Neuron (in vitro differentiated cells): ENCODE data around the gene PGA5.
"Not testable (repeated sequence)": the region's sequence is repeated elsewhere in the genome, so short reads cannot be mapped to it uniquely, and the experiment has no call there.

Experiments used
- H2AFZ ChIP-seq: one replicate; pipeline ENCODE4 v1.6.1; 2013; ENCODE audit warnings: low read depth, mild to moderate bottlenecking, inconsistent platforms, low read length, moderate library complexity
- H3K27me3 ChIP-seq: one replicate; pipeline ENCODE4 v1.6.1; 2013; ENCODE audit warnings: low read length; ENCODE audit not compliant: insufficient read depth
- H3K36me3 ChIP-seq: one replicate; pipeline ENCODE4 v1.6.1; 2013; ENCODE audit warnings: low read length; ENCODE audit not compliant: insufficient read depth
- H3K4me1 ChIP-seq: one replicate; pipeline ENCODE4 v1.6.1; 2013; ENCODE audit warnings: low read length; ENCODE audit not compliant: insufficient read depth
- H3K4me3 ChIP-seq: 2 replicates; pipeline ENCODE4 v1.5.1; 2013; ENCODE audit warnings: mild to moderate bottlenecking, low read length, moderate library complexity
- H3K9me3 ChIP-seq: one replicate; pipeline ENCODE4 v1.6.1; 2013; ENCODE audit warnings: low read length

Gene PGA5

DNA sequence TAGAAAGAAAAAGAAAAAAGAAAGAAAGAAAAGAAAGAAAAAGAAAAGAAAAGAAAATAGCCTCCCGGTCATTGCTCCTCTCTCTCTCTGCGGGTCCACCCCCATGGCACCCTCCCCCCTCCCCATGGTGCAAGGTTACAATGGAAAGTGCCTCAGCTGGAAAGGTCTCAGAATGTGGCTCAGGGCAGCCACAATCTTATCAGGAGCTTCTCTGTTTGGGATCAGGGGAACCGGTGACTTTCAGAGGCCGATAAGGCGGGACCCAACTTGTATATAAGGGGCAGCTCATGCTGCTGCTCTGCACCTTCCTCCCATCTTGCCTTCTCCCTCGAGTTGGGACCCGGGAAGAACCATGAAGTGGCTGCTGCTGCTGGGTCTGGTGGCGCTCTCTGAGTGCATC, at the start of gene PGA5:
Gene PGA5 (plus strand): TSS at position 301 of the 400 bp plus-strand sequence. CDS start 52 bp downstream, at position 353.
- not testable (repeated sequence) for H2AFZ ChIP-seq, H3K4me1 ChIP-seq, H3K4me3 ChIP-seq, H3K27me3 ChIP-seq, H3K36me3 ChIP-seq, H3K9me3 ChIP-seq

DNA sequence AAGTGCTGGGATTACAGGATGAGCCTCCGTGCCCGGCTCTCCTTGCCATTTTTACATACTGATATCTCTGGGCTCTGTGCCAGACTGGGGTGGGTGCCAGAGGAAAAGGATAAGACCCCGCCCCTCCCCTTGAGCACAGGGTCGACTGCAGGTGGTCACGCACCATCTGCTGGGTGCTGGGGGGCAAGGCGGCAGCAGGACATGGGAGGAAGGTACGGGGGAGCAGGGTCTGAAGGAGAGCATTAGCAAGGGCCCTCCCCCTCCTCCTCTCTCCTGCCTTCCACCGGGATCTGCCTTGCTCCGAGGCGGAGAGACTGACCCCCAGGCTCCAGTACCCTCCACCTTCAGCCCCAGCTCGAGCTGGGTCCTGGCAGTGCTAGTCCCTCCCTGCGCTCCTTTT, 47.4 kb upstream of the PGA5 start:
- no peaks in the 10 kb centered on the region for H3K9me3 ChIP-seq
- no peaks in the 10 kb centered on the region for H3K36me3 ChIP-seq
- H2AFZ ChIP-seq, result no peak overlapping the region
- H3K4me3 ChIP-seq, result no peak overlapping the region
- H3K4me1 ChIP-seq, result no peaks in the 10 kb centered on the region
- peaks cover 4% of the 10 kb centered on the region for H3K27me3 ChIP-seq

DNA sequence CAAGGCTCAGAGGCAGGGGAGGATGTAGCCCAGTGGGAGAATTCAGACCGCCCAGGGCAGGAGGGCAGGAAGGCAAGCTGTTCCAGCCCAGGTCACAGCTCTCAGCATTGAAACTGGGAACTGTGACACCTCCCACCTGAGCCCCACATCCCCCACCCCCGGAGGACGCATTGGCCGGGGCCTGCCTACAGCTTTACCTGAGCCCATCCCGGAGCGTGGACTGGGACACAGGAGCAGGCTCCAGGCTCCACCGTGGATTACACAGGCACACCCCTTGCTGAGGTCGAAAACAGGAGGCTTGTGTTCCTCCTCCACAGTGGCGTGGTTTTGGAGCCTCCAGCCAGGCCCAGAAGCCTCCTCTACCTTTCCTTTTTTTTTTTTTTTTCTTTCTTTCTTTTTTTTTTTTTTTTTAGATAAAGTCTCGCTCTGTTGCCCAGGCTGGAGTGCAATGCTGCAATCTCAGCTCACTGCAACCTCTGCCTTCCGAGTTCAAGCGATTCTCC, 46.8 kb upstream of the PGA5 start:
- H3K4me3 ChIP-seq, result no peak overlapping the region
- no peaks in the 10 kb centered on the region for H3K36me3 ChIP-seq
- H3K4me1 ChIP-seq, result no peaks in the 10 kb centered on the region
- peaks cover 4% of the 10 kb centered on the region for H3K27me3 ChIP-seq
- H2AFZ ChIP-seq, result no peak overlapping the region
- no peaks in the 10 kb centered on the region for H3K9me3 ChIP-seq

DNA sequence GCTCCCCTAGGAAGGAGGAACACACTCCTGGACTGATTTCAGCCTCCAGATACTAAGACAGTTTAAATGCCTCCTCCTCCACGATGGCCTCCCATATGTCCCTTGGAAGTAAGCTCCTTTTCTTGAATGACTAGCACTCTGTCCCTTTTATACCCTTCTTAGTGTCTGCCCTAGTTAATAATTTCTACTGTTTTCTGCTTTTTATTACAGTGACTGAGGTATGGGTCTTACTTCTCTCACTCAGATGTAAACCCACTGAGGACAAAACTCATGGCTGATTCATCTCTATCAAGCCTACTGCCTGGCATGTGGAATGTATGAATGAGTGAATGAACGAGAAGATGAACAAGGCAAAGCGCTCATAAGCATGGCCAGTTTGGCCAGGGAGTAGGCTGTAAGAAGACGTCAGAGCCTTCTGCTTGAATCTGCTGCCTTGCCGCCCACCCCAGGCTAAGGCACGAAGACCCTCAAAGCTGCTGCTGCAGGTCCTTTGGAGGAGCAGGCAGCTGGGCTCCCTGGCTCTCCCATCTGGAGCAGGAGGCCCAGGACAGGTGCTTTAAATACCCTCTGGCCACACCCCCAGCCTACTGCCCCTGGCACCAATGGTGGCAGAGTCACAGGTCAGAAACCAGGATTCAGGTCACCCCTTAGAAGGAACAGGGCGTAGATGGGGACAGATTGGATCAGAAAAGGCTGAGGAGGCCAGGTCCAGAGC, 45.8 kb upstream of the PGA5 start:
- Histone ChIP-seq H3K4me3 (no peak overlapping the region), H3K4me1 (no peaks in the 10 kb centered on the region), H3K9me3 (no peaks in the 10 kb centered on the region), H2AFZ (no peak overlapping the region), H3K36me3 (no peaks in the 10 kb centered on the region), H3K27me3 (peaks cover 4% of the 10 kb centered on the region)

DNA sequence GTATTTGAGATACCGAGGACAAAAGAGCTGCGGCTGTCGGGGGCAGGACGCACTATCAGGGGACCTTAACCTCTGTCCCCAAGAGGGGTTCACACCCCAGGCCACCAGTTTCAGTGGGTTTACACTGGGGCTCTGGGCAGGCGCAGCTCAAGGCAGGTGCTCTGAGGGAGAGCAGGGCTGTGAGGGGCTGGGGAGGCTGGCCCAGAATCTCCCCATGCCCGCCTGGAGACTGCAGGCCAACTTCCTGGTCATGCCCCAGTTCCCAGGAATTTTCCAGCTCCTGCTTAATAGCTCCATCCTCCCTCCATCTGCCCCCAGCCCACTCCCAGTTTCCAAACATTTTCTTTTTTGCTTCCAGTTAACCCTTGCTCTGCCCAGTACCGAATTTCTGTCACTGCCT, 45.3 kb upstream of the PGA5 start:
- peaks cover 4% of the 10 kb centered on the region for H3K27me3 ChIP-seq
- H3K4me3 ChIP-seq, result no peak overlapping the region
- no peaks in the 10 kb centered on the region for H3K9me3 ChIP-seq
- H2AFZ ChIP-seq, result no peak overlapping the region
- H3K4me1 ChIP-seq, result no peaks in the 10 kb centered on the region
- H3K36me3 ChIP-seq, result no peaks in the 10 kb centered on the region

DNA sequence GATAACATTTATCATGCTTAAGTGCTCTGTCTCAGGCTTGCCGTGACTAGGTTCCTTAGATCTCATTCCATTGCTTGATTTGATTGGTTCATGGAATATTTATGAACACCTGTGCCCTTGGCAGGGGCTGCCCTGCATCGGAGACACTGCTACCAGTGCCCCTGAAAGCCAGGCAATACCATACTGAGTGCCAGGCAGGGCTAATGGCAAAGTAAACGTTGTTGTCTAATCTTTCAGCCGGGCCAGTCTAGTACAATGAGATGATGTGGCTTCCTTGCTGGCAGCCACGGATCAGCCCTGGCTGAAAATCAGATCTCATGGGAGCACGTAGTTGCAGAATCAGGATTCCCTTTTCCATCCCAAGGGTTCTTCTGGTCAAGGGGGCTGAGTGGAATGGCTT, 42.6 kb upstream of the PGA5 start:
- Histone ChIP-seq H3K27me3 (peaks cover 4% of the 10 kb centered on the region), H3K4me1 (no peaks in the 10 kb centered on the region), H3K9me3 (no peaks in the 10 kb centered on the region), H2AFZ (no peak overlapping the region), H3K36me3 (no peaks in the 10 kb centered on the region), H3K4me3 (no peak overlapping the region)

DNA sequence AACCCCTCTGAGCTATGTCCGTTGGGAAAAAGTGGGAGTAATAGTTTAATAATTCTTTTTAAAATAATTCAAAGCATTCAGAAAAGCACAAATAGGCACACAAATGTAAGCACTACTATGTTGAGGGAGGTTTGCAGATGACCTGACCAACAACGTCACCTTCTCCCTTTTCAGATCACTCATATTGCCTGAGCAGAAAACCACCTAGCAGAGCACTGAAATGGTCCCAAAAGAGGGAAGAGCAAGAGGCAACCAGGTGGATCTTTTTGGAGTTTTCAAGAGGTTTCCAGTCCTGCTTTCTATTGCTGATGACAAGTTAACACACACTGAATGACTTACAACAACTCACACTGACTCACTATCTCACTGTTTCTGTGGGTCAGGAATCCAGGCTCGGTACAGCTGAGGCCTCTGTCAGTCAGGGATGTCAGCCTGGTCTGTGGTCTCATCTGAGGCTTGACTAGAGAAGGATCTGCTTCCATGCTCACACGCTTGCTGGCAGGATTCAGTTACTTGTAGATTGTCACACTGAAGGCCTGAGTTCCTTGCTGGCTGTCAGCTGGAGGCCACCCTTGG, 41.9 kb upstream of the PGA5 start:
- H3K4me3 ChIP-seq, result no peak overlapping the region
- no peaks in the 10 kb centered on the region for H3K9me3 ChIP-seq
- H2AFZ ChIP-seq, result no peak overlapping the region
- H3K4me1 ChIP-seq, result no peaks in the 10 kb centered on the region
- peaks cover 4% of the 10 kb centered on the region for H3K27me3 ChIP-seq
- no peaks in the 10 kb centered on the region for H3K36me3 ChIP-seq

DNA sequence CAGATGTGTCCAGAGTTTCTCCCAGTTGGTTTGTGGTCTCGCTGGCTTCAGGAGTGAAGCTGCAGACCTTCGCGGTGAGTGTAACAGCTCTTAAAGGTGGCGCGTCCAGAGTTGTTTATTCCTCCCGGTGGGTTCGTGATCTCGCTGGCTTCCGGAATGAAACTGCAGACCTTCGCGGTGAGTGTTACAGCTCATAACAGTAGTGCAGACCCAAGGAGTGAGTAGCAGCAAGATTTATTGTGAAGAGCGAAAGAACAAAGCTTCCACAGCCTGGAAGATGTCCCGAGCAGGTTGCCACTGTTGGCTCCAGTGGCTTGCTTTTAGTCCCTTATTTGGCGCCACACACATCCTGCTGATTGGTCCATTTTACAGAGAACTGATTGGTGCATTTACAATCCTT, 39.5 kb upstream of the PGA5 start:
- Histone ChIP-seq H3K36me3 (no peaks in the 10 kb centered on the region), H3K9me3 (no peaks in the 10 kb centered on the region), H3K4me3 (no peak overlapping the region), H3K4me1 (peaks cover 5% of the 10 kb centered on the region), H2AFZ (no peak overlapping the region), H3K27me3 (no peaks in the 10 kb centered on the region)

DNA sequence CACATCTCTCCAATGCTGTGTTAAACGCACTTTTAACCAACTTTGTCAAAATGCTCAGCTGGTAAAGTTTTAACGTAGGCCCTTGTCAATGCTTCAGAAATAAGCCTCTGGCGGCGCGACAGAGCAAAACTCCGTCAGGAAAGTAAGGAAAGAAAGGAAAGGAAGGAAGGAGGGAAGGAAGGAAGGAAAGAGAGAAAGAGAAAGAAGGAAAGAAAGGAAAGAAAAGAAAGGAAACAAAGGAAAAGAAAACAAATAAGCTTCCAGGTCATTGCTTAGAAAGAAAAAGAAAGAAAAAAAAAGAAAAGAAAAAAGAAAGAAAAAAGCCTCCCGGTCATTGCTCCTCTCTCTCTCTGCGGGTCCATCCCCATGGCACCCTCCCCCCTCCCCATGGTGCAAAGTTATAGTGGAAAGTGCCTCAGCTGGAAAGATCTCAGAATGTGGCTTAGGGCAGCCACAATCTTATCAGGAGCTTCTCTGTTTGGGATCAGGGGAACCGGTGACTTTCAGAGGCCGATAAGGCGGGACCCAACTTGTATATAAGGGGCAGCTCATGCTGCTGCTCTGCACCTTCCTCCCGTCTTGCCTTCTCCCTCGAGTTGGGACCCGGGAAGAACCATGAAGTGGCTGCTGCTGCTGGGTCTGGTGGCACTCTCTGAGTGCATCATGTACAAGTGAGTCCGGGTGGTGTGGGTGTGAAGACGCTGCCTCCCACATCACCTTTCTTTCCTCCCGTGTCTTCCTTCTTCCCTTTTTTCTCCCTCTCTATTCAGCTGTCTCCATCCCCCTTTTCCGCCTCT, 37.8 kb upstream of the PGA5 start, which contains the start of gene PGA3:
Gene PGA3 (plus strand): TSS at position 566 of the 797 bp plus-strand sequence. CDS start 50 bp downstream, at position 616.
- not testable (repeated sequence) for H3K27me3 ChIP-seq, H3K36me3 ChIP-seq, H3K9me3 ChIP-seq, H3K4me3 ChIP-seq, H3K4me1 ChIP-seq, H2AFZ ChIP-seq

DNA sequence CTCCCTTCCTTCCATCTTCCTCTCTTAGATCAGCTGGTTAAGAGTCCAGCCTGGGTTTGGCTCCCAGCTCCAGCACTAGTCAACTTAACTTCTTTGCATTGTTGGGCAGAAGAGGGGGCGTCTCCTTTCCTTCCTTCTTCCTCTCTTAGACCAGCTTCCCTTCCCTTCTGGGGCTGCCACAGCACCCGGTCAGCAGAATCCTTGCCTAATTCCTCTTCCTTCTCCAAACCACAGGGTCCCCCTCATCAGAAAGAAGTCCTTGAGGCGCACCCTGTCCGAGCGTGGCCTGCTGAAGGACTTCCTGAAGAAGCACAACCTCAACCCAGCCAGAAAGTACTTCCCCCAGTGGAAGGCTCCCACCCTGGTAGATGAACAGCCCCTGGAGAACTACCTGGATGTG, 37.1 kb upstream of the PGA5 start:
- H3K36me3 ChIP-seq, H3K4me3 ChIP-seq, H2AFZ ChIP-seq, H3K27me3 ChIP-seq, H3K4me1 ChIP-seq, H3K9me3 ChIP-seq: not testable (repeated sequence)

DNA sequence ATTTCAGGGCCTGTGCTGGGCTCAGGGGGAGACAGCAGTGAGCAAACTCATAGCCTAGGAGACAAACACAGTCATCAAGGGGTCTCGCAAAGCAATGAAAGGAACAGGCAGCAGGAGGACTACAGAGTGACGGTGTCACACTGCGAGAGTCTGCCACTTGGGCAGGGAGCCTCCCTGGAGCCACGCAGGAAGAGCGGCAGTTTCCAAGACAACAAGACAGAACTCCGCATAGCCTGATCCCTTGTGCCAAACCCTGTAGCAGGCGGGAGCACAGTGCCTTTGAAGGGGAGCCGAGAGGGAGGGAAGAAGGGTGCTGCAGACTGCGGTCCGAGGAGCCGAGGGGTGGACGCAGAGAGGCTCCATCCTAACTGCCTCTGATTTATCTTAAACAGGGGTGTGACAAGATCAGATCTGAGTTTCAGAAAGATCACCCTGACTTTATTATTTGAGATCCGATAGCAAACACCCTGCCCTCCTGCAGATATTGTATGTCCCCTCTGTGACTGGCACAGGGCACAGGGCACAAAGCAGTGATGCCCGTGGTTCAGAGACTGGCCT, 36.4 kb upstream of the PGA5 start:
- not testable (repeated sequence) for H2AFZ ChIP-seq, H3K4me1 ChIP-seq, H3K36me3 ChIP-seq, H3K4me3 ChIP-seq, H3K27me3 ChIP-seq, H3K9me3 ChIP-seq

DNA sequence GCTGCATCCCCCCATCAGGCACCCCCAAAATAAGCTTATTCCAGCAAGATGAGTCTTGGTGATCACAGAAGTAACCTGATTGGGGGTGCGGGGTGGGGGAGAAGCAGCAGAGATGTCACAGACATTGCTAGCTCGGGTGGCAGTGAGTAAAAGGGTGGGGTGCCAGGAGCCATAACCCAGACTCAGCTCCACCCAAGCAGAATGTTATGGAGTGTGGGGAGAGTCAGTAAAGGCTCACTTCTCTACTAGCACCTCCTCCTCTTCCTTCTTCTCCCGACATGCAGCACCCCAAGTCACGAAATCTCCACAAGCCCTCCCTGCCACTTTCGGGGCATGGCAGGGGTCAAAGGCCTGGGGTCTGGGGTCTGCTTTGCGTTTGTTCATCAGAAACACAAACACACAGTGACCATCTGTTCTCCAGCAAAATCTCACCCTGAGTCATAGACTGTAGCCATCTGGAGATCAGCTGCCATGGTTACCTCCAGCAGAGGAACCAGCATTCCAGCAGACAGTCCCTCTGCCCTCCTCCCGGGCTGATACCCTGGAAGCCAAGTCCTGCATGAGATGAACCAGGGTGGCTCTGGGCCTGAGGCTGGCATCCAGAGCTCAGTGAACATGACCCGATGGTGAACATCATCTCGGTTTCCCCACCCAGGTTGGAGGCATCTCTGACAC, 33.2 kb upstream of the PGA5 start:
- not testable (repeated sequence) for H3K4me1 ChIP-seq, H3K27me3 ChIP-seq, H2AFZ ChIP-seq, H3K36me3 ChIP-seq, H3K4me3 ChIP-seq, H3K9me3 ChIP-seq

DNA sequence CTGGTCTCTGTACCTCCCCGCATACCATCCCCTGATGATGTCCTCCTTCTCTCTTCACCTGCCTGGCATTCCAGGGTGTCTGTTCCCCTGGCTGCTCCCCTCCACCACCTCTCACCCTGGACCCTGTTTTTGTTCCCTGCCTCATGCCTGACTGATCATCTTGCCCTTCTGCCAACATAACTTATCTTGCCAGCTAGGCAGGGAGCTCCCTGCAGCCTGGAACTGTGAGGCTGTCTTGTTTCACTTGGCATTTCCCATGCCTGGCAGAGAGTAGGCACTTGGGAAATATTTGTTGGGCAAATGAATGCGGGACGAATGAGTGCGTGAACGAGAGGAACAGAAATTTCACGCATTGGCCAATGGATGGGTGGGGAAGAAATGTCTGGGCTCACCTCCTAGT, 30.3 kb upstream of the PGA5 start:
- H3K36me3 ChIP-seq, H3K9me3 ChIP-seq, H2AFZ ChIP-seq, H3K27me3 ChIP-seq, H3K4me1 ChIP-seq, H3K4me3 ChIP-seq: not testable (repeated sequence)
